HK-2 (cell line): ENCODE measurements around the gene FGD5.

Source experiments
- DNase-seq: peaks from one replicate; pipeline ENCODE4 v3.0.0-alpha.2; 2018; ENCODE audit not compliant: unreplicated experiment

The FGD5 gene

GRCh38 chr3:14849638-14850230 lies 31.0 kb downstream of the FGD5 start:
- no peak for DNase-seq

GRCh38 chr3:14852058-14852594 lies 33.4 kb downstream of the FGD5 start:
- DNase-seq: no peak

DNA sequence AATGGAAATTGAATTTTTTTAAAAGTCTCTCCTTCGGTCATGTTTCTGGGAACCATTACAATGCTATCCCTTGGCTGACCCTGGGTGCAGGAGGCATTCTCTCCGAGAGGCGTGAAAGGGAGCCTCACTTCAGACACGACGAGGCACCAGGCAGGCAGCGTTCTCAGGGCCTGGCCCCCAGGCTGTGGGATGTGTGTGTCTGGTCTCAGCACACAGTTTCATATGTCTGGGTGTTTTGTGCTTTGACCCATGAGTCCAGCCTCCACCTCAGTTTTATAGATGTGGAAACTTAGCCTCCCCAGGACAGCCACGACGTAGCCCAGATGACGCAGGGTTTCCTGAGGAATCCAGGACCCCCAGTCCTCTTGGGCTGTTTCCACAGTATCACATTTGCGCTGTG lies 34.0 kb downstream of the FGD5 start:
- DNase-seq: no peak

GRCh38 chr3:14853271-14853951 lies 34.6 kb downstream of the FGD5 start:
- DNase-seq: no peak

DNA sequence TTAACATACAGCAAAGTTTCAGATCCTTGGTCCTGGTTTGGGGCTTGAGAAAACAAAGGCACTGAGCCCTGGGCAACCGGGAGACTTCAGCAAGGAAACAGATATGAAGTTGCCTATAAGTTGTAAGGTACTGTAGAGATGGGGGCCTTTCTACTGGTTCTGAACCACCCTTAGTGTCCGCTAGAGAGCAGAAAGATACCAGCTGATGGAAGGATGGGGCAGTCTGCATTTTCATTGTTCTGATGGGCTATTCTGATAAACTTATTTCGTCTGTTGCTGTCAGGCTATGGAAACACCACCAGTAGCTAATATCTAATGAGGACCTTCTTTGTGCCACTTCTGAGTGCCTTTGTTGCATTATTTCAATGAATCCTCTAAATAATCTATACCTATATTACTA lies 38.7 kb downstream of the FGD5 start:
- DNase-seq: no peak

DNA sequence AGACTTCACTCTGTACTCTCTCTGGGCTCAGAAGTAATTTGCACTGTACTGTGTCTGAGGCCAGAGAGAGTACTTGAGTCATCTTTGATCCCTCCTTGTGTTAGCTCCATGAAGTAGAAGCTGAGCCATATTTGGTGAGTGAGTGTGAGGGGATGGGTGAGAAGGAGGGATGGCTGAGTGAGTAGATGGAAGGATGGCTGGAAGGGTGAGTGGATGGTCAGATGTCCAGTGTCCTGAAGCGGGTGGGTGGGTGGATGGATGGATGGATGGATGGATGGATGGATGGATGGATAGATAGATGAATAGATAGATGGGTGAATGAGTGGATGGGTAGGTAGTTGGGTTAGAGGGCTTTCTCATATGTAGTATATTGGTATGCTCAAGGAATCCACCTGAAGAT lies 39.3 kb downstream of the FGD5 start:
- DNase-seq: no peak

DNA sequence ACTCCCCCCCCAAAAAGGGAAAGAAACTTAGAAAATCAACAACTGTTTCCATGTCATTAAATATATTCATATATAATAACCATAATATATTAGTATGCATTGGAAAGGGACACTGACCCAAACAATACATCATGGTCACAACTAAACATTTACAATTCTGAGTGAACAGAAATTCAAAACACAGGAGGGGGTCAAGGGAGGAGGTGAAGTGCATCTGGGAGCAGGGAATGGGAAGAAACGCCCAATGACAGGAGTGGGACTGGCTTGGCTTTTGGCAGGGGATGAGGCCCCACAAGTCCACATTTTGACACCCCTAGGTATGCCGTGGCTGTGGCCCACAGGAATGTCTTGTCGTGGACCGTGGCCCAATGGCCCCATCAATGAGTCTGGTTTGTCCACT lies 41.1 kb downstream of the FGD5 start:
- DNase-seq: no peak

DNA sequence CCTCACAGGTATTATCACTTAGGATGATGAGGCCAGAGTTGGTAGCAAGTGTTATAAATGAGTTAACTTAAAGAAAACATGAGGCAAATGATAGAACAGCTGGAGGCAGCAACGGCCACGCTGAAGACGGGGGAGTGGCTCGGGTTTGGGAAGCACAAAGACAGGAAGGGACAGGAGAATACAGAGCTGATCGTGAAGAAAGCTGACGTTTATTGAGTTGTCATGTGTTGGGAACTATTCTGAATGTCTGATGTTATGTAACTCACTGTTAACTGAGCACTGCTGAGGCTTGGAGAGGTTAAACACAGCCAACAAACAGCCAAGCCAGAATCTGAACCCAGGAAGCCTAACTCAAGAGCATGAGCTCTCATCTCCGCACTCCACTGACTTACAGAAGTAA lies 42.3 kb downstream of the FGD5 start:
- DNase-seq: no peak

- DNase-seq: no peak
Measured at GRCh38 chr3:14861446-14862302, 42.9 kb downstream of the FGD5 start.

DNA sequence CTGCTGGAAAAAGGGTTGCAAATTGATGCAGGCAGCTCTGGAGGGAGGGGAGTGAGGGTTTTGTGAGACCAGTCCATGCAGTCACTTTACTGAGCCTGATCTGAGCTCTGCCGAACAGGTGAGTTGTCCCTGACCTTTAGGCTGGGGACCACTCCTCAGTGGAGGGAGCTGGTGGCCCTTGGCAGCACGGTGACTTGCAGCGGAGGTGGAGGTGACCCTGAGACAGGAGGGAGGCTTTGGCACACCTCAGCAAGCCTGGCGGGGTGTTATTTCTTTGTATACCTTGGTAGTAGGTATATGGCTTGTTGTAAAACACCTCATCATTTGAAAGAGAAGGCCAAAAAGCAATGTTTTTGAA lies 43.5 kb downstream of the FGD5 start:
- no peak for DNase-seq

DNA sequence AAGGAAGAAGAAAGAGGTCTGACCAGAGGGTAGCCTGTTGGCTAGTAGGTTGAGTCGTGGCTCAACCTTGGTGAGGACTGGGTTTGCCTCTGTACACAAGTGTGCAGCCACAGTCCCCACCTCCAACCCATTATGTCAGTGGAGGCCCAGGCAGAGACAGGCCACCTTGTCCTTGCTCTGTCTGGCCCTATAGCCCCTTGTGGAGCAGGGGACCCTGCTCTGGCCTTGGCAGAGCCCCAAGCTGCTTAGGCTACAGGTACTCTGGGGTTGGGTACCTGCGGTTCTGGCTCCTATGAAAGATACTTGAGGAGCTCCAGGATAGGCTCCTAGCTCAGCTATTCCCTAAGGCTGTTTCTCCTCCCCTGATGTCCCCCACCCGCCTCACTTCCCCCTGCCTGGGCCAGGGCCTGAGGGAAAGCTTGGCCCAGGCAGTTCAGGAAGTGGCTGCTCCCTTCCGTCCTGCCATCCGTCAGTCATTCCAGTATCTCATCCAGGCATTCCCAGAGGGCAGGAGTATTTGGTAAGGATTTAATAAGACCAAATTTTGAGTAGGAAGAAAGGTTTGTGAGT lies 44.0 kb downstream of the FGD5 start:
- DNase-seq: no peak

- no peak for DNase-seq
Measured at GRCh38 chr3:14863333-14864100, 44.8 kb downstream of the FGD5 start.

- no peak for DNase-seq
Measured at GRCh38 chr3:14864131-14864530, 45.4 kb downstream of the FGD5 start.

- DNase-seq: no peak
Measured at GRCh38 chr3:14866627-14867026, 47.9 kb downstream of the FGD5 start.

DNA sequence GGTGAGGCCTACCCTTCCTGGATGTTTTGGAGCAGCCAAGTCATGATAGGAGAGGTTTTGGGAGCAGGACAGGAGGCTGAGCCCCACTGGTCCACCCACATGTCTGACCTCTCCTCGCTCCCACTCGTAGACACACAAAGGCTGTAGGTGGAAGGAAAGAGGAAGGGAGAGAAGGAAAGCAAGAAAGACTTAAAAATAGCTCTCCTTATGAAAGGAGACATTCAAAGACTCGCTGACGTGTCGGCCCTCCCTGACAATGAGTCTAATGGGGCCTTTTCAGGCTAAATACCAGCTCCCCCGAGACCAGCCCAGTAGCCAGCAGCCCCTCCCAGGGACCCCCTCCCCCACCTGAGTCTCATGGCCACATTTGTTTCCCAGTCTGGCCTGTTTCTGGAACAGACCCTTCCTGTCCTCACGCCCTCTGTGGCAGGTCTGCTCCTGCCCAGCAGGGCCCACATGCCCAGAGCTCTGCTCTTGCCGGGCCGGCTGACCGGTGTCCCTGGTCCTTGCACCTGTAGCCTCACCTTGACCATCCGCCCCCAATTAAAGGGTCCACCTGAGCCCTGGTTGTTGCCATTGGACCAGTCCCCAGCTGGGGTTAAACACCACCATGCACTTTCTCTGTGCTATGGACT lies 49.3 kb downstream of the FGD5 start:
- no peak for DNase-seq

DNA sequence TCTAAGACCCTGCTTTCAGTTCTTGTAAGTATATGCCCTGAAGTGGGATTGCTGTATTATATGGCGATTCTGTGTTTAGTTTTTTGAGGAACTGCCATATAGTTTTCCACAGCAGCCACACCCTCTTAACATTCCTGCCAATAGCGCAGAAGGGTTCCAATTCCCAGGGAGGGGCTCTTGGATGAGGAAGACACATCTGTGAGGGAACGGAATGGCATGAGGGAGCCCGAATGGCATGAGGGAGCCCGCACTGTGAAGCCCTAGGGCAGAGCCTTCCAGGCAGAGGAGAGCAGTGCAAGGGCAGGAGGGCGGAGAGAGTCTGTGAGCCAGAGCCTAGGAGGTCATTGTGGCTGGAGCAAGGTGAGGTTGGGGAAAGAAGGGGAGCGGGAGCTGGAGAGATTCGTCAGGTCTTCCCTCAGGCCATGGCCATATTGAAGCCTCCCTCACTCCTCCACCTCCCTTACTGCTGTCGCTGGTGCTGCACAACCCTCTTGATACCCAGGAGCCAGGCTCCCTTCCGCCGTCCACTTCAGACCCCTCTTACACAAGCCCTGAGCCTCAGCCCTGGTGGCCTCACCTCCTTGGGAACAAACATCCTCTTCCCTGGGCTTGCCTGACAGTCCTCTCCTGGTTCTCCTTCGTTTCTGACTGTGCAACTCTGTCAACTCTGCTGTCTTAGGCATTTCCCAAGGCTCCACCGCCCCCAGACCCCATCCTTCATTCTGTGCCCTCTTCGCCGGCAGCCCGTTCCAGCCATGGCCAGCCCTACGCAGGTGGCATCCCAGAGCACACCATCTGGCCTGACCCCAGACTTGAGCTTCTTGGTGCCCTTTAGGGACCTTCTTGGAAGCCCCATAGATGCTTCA lies 51.4 kb downstream of the FGD5 start:
- no peak for DNase-seq

- DNase-seq: no peak
Measured at GRCh38 chr3:14870783-14871060, 52.0 kb downstream of the FGD5 start.

DNA sequence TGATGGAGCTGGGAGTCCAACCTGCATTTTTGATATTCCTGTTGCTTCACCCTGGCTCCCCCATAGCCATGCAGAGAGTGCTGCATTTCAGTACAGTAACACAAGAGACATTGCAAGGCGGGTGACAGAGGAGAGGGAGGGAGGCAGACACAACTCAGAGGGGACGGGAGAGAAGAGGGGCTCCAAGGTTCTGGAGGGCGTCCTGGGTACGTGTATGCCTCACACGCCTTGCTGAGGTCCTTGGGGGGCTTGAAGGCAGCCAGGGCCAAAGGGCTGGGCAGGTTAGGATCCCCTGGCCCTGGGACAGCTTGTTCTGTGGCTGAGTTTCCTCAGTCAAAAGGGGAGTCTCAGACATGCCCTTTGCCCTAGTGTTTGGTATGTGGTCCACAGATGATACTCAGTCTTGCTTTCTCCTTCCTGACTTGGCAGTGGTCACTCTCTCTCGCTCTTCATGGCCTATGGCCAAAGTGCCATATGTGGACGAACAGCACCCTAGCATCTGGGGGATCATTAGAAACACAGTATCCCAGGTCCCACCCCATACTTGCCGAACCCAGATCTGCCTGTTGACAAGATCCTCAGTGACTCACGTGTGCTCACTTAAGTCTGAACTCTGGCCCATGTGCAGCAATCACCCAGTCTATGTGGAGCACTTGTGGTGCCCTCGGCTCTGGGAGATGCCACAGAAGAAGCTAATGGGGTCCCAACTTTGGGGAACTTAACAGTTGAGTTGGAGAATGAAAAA lies 52.9 kb downstream of the FGD5 start:
- no peak for DNase-seq

GRCh38 chr3:14872706-14873105 lies 53.9 kb downstream of the FGD5 start:
- DNase-seq: no peak

- DNase-seq: no peak
Measured at GRCh38 chr3:14874784-14875183, 56.0 kb downstream of the FGD5 start.
